ENCODE measurements around the gene INSRR.

Gene INSRR

GRCh38 chr1:156903328-156904091 is 44.6 kb upstream of the INSRR start:
- no peak for TF ChIP-seq CTCF (IDR thresholded peaks at IDR 0.05; ENCODE audit: control insufficient read depth, extremely low read depth, insufficient read depth)
- DNase-seq (ENCODE audit: low read depth): no peak
- no peak overlapping the region for H3K4me3 ChIP-seq (ENCODE audit: low read depth, low read length)

GRCh38 chr1:156901966-156902915 is 43.3 kb upstream of the INSRR start:
- H3K4me3 ChIP-seq (ENCODE audit: low read depth, low read length): no peak overlapping the region
- DNase-seq (ENCODE audit: low read depth): no peak
- TF ChIP-seq CTCF (IDR thresholded peaks at IDR 0.05; ENCODE audit: control insufficient read depth, extremely low read depth, insufficient read depth): no peak

GRCh38 chr1:156901590-156901900 is 42.6 kb upstream of the INSRR start:
- DNase-seq (ENCODE audit: low read depth): no peak
- TF ChIP-seq CTCF (IDR thresholded peaks at IDR 0.05; ENCODE audit: control insufficient read depth, extremely low read depth, insufficient read depth): no peak
- no peak overlapping the region for H3K4me3 ChIP-seq (ENCODE audit: low read depth, low read length)

GRCh38 chr1:156900896-156901589 is 42.1 kb upstream of the INSRR start:
- no peak for DNase-seq (ENCODE audit: low read depth)
- TF ChIP-seq CTCF (IDR thresholded peaks at IDR 0.05; ENCODE audit: control insufficient read depth, extremely low read depth, insufficient read depth): no peak
- no peak overlapping the region for H3K4me3 ChIP-seq (ENCODE audit: low read depth, low read length)

- TF ChIP-seq CTCF (IDR thresholded peaks at IDR 0.05; ENCODE audit: control insufficient read depth, extremely low read depth, insufficient read depth): no peak
- no peak overlapping the region for H3K4me3 ChIP-seq (ENCODE audit: low read depth, low read length)
- DNase-seq (ENCODE audit: low read depth): no peak
Observed at GRCh38 chr1:156899956-156900718, 41.2 kb upstream of the INSRR start.

- H3K4me3 ChIP-seq (ENCODE audit: low read depth, low read length): no peak overlapping the region
- no peak for TF ChIP-seq CTCF (IDR thresholded peaks at IDR 0.05; ENCODE audit: control insufficient read depth, extremely low read depth, insufficient read depth)
- no peak for DNase-seq (ENCODE audit: low read depth)
Observed at GRCh38 chr1:156898971-156899664, 40.2 kb upstream of the INSRR start.

Measured in LNCaP clone FGC (cell line).